Muscle layer of duodenum (tissue), 2 donors: ENCODE data around the gene C5orf63.
"Not testable (repeated sequence)": the region's sequence is repeated elsewhere in the genome, so short reads cannot be mapped to it uniquely, and the experiment has no call there.

Experiments
- H3K27ac ChIP-seq: one replicate; pipeline ENCODE4 v1.7.0; 2013; ENCODE audit warnings: mild to moderate bottlenecking, low read length
- H3K27me3 ChIP-seq: one replicate; pipeline ENCODE4 v1.7.0; 2013; ENCODE audit warnings: low read depth, mild to moderate bottlenecking, control low read depth, low read length
- H3K36me3 ChIP-seq, 2 donors: one replicate each; pipeline ENCODE4 v1.7.0; 2013; ENCODE audit warnings: low read length in 2 of 2, control low read depth in 1 of 2, mild to moderate bottlenecking in 1 of 2; ENCODE audit not compliant: insufficient read depth in 2 of 2, control insufficient read depth in 1 of 2
- H3K4me1 ChIP-seq, 2 donors: one replicate each; pipeline ENCODE4 v1.7.0; 2013; ENCODE audit warnings: low read length in 2 of 2, mild to moderate bottlenecking in 2 of 2, control low read depth in 1 of 2, moderate library complexity in 1 of 2; ENCODE audit not compliant: insufficient read depth in 2 of 2, control insufficient read depth in 1 of 2
- H3K4me3 ChIP-seq, 2 donors: one replicate each; pipeline ENCODE4 v1.7.0; 2013; ENCODE audit warnings: low read length in 2 of 2, low read depth in 1 of 2, mild to moderate bottlenecking in 1 of 2
- H3K9me3 ChIP-seq, 2 donors: one replicate each; pipeline ENCODE4 v1.7.0; 2013; ENCODE audit warnings: low read length in 2 of 2, control low read depth in 1 of 2, mild to moderate bottlenecking in 1 of 2; ENCODE audit not compliant: control insufficient read depth in 1 of 2
- donor health status: healthy.

The C5orf63 gene

DNA sequence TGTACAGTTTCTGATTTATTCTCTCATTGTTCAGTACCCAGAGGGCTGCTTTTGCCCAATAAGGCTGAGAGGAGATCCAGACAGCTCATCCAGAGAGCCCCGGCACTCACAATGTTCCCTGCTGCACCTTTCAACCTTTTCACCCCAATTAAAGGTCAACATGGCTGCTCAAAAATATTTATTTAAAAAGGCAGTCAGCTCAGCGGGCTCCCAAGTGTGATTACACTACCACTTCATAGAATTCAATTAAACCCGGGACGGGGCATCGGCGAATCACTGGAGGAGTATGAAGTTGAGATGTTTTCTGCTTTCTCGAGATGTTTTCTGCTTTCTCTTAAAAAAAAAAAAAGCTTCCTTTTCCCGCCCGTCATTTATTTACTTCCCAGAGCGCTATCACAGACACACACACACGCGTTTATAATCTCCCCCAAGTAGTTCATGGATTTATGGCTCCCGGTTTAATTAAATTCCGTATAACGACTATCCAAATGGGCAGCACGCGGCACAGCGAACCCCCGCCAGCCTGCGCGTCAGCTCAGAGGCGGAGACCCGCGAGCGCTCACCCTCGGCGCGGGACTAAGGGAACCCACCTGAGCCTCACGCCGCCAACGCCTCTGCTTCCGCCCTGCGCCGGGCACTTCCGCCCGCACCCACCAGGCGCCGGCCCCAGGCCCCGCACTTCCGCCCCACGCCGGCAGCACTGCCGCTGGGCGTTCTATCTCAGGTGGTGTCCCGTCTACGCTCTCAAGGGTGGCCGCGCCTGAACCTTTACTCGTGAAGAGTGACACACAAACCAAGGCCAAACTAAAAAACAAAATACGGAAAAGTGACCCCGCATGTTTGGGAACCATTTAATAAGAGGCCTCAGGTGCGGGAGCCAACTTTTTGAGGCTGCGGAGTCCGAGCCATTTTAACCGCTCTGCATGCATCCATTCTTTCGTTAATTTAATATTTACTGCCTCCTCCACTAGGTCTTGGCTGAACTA lies at the start of gene C5orf63:
TSS of gene C5orf63 (minus strand) at position 642 of the 986 bp plus-strand sequence. CDS start 14,507 bp downstream, outside the sequence.
- Histone ChIP-seq H3K27ac (peak within 1 kb of the TSS; percentile 34), H3K4me3 (peak within 1 kb of the TSS; percentile 72 to 81), H3K36me3 (no peaks in the 10 kb centered on the region), H3K9me3 (no peaks in the 10 kb centered on the region), H3K4me1 (no peaks in the 10 kb centered on the region), H3K27me3 (no peaks in the 10 kb centered on the region)

DNA sequence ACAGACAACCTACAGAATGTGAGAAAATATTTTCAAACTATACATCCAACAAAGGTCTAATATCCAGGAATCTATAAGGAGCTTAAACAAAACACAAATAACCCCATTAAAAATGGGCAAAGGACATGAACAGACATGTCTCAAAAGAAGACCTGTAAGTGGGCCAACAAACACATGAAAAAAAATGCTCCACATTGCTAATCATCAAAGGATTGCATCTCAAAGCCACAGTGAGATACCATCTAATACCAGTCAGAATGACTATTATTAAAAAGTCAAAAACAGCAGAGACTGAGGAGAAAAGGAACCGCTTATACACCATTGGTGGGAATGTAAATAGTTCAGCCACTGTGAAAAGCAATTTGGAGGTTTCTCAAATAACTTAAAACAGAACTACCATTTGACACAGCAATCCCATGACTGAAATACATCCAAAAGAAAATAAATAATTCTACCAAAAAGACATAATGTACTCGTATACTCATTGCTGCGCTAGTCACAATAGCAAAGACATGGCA lies 39.1 kb upstream of the C5orf63 start:
- H3K27ac ChIP-seq = no peak overlapping the region
- H3K4me1 ChIP-seq = no peaks in the 10 kb centered on the region
- no peaks in the 10 kb centered on the region for H3K9me3 ChIP-seq
- no peaks in the 10 kb centered on the region for H3K36me3 ChIP-seq
- no peaks in the 10 kb centered on the region for H3K27me3 ChIP-seq
- H3K4me3 ChIP-seq = no peak overlapping the region

DNA sequence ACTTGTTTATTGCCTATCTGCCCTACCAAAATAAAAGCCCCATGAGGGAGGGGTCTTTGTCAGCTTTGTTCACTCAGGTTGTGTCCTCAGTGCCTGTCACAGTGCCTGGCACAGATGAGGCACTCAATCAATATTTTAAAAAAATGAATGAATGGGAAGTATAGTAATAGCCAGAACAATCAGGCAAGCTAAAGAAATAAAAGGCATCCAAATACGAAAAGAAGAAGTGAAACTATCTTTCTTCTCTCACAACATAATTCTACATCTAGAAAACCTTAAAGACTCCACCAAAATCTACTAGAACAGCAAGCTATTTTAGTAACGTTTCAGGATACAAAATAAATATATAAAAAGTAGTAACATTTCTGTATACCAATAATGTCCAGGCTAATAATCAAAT lies 37.8 kb upstream of the C5orf63 start:
- Histone ChIP-seq H3K27me3 (no peaks in the 10 kb centered on the region), H3K4me1 (no peaks in the 10 kb centered on the region), H3K4me3 (no peak overlapping the region), H3K27ac (no peak overlapping the region), H3K9me3 (no peaks in the 10 kb centered on the region), H3K36me3 (no peaks in the 10 kb centered on the region)

DNA sequence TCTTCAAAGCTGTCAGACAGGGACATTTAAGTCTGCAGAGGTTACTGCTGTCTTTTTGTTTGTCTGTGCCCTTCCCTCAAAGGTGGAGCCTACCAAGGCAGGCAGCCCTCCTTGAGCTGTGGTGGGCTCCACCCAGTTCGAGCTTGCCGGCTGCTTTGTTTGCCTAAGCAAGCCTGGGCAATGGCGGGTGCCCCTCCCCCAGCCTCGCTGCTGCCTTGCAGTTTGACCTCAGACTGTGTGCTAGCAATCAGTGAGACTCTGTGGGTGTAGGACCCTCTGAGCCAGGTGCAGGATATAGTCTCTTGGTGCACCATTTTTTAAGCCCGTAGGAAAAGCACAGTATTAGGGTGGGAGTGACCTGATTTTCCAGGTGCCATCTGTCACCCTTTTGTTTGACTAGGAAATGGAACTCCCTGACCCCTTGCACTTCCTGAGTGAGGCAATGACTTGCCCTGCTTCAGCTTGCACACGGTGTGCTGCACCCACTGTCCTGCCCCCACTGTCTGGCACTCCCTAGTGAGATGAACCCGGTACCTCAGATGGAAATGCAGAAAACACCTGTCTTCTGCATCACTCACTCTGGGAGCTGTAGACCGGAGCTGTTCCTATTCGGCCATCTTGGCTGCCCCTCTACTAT lies 35.4 kb upstream of the C5orf63 start:
- H3K27me3 ChIP-seq, H3K4me3 ChIP-seq, H3K9me3 ChIP-seq, H3K4me1 ChIP-seq, H3K36me3 ChIP-seq, H3K27ac ChIP-seq: not testable (repeated sequence)

DNA sequence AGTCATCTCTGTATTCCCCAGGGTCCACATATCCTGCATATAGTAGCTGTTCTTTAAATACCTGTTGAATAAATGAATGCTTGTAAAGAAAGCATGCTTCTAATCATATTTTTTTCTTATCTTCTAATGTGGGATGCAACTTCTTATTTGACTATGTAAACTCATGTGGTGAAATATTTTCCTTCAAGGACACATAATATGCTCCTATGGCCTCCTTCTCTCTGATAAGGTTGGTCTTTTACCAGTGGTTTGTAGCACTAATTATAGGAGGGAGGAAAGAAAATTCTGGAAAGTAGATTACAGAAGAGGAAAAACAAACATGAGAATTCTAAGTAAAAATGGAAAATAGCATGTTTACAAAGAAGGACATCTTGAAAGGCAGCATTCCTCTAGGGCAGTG lies 28.6 kb upstream of the C5orf63 start:
- Histone ChIP-seq H3K27ac (no peak overlapping the region), H3K27me3 (no peaks in the 10 kb centered on the region)

DNA sequence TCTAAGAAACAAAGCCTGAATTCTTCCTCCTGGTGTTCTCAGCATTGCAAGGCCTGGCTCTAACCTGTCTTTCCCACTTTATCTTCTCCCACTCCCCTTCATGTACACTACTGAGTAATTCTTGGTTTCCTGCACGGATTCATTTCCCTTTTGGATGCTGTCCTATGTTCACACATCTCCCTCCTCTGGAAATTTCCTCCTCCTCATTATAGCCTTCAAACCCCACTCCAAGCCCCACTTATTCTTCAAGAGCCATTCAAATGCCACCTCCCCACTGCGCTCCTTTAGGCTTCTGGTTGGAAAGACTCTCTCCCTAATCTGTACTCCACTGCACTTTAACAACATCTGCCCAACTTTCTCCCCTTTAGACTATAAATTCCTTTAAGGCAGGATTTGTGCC lies 28.2 kb upstream of the C5orf63 start:
- Histone ChIP-seq H3K36me3 (no peaks in the 10 kb centered on the region), H3K9me3 (no peaks in the 10 kb centered on the region), H3K4me1 (no peaks in the 10 kb centered on the region), H3K4me3 (no peak overlapping the region), H3K27me3 (no peaks in the 10 kb centered on the region), H3K27ac (no peak overlapping the region)

More for the DNA sequence above, 28.6 kb upstream of the C5orf63 start:
- no peaks in the 10 kb centered on the region for H3K9me3 ChIP-seq
- no peaks in the 10 kb centered on the region for H3K4me1 ChIP-seq
- H3K4me3 ChIP-seq = no peak overlapping the region
- no peaks in the 10 kb centered on the region for H3K36me3 ChIP-seq

DNA sequence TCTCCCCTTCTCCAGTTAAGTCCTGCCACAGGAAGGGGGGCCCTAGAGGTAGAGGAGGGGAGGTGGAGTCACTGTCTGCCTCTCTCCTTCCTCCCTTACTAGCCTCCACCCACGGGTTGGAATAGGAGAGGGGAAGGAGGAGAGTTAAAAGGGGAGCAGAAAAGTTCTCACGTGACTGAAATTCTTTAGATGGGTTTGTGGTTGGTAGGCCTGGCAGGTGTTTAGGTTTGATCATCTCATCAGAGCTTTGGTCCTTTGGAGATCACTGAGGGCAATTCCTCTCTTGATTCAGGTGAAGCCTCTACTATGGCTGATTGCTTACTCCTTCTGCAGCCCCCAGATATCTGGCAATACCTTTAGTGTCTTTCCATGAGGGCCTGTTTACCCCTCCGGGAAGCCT lies 24.9 kb upstream of the C5orf63 start:
- no peaks in the 10 kb centered on the region for H3K27me3 ChIP-seq
- no peak overlapping the region for H3K4me3 ChIP-seq
- H3K36me3 ChIP-seq = no peaks in the 10 kb centered on the region

DNA sequence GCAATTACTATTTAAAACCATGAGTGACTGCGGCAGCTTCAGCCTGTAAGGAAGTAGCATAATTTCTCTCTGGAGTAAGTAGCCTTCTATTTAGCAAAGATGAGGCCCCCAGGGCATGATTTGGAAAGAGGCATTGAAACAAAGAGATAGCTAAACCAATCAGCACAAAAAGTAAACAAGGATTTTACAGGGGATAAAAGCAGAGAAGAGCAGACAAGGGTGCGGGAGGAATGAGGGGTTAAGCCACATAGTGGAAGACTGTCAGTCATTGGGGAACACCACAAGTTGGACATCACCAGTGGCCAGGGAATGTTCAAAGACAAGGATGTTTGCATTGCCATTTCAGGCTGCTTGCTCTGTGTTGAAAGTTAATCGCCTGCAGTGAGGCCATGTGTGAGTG lies 24.0 kb upstream of the C5orf63 start:
- H3K4me1 ChIP-seq = no peaks in the 10 kb centered on the region
- H3K4me3 ChIP-seq = no peak overlapping the region
- no peak overlapping the region for H3K27ac ChIP-seq
- no peaks in the 10 kb centered on the region for H3K27me3 ChIP-seq
- H3K9me3 ChIP-seq = no peaks in the 10 kb centered on the region
- H3K36me3 ChIP-seq = no peaks in the 10 kb centered on the region

More for the DNA sequence above, 24.9 kb upstream of the C5orf63 start:
- Histone ChIP-seq H3K4me1 (no peaks in the 10 kb centered on the region), H3K27ac (no peak overlapping the region), H3K9me3 (no peaks in the 10 kb centered on the region)

DNA sequence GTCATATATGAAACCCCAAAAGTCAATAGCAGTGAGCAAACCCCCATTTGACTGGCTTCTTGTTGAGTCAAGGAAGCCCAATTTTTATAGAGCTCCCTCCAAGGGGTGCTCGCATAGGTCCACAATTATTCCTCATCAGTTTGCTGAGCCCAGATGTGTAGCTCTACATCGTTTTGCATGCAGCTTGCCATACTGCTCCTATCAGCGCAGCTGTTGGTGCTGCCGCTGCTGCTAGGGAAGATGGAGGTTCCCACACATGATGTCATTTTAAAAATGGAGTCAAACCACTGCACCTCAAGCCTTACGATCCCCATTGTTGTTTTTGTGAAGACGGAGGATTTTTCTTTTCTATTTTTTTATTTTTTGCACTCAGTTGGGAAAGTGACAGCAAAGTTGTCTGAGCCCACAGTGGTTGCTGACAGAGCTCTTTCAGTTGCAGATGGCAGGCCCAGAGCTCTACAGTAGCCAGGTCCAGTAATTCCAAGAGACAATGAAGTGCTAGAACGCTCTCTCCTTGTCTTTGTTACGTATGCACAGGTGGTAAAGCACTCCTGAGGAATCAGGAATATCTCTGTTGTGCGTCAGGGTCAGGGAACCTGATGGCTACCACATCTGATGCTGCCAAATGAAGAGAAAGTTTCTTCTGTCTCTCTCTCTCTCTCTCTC lies 23.2 kb upstream of the C5orf63 start:
- Histone ChIP-seq H3K27me3 (no peaks in the 10 kb centered on the region), H3K9me3 (no peaks in the 10 kb centered on the region), H3K4me3 (no peak overlapping the region), H3K4me1 (no peaks in the 10 kb centered on the region), H3K36me3 (no peaks in the 10 kb centered on the region), H3K27ac (no peak overlapping the region)

DNA sequence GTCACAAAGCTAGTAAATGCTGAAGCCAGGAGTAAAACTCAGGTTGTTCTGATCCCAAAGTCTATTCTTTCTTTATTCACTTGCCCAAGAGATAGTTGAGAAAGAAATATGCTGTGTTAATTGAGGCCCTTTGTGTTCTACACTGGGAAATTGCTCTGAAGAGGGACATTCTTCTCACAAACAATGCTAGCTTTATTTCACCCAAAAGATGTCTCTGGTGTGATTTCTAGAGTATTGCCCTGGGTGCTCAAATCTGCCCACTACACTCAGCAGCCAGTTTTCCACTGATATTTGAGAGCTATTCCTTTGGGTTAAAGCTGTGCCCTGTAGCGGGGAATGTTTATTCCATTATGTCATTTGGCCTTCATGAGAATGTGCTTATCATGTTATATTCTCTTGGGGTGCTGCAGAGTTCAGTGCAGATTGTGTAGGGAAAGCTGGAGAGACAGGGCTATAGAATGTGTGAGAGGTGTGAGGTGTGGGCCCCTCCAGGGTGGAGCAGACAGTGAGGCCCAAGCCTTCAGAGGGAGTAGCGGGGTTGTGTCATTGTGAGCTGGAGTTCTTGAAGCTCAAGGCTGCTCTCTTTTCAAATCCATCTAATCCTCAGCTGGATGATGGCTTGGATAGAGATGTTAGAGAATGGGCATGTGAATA lies 21.0 kb upstream of the C5orf63 start:
- Histone ChIP-seq H3K27me3 (no peaks in the 10 kb centered on the region), H3K4me1 (no peaks in the 10 kb centered on the region), H3K9me3 (no peaks in the 10 kb centered on the region), H3K27ac (no peak overlapping the region), H3K4me3 (no peak overlapping the region), H3K36me3 (no peaks in the 10 kb centered on the region)

DNA sequence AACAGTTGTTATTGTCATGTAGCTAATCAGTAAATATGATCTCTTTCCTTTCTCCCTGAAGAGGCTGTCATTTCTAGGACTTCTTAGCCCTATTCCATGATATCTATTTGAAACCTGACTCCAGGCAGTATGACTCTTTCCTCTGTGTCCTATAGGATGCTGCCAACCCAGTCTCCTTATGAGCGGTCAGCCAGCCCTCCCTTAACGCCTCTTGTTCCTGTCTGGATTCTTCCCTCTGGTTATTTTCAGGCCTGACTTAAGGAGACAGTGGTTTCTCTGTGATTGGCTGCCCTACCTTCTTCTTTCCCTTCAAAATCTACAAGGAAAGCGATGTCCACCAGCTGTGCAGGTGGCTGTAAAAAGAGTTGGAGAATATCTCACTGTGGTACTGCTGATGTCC lies 19.4 kb upstream of the C5orf63 start:
- Histone ChIP-seq H3K27me3 (no peaks in the 10 kb centered on the region), H3K4me3 (no peak overlapping the region), H3K4me1 (no peaks in the 10 kb centered on the region), H3K9me3 (no peaks in the 10 kb centered on the region), H3K36me3 (no peaks in the 10 kb centered on the region), H3K27ac (no peak overlapping the region)
